Osteoblast (primary cell): Measurements from ENCODE around the gene MUC5B. TPM values are rescaled to one million over a fixed set of nuclear protein-coding genes. Genes with fewer than 3 reads are reported as not detected.

Source experiments
- DNase-seq: peaks from one replicate; pipeline ENCODE4 v3.0.0; 2011; ENCODE audit warnings: low spot score, mixed read lengths; ENCODE audit not compliant: insufficient read length; ENCODE audit errors: missing footprints
- H2AFZ ChIP-seq: 2 replicates; pipeline ENCODE4 v1.6.0; 2011; ENCODE audit warnings: mild to moderate bottlenecking, low read length
- H3K27ac ChIP-seq: 2 replicates; pipeline ENCODE4 v1.5.1; 2011; ENCODE audit warnings: mild to moderate bottlenecking, low read depth, low read length, moderate library complexity
- H3K27me3 ChIP-seq: 2 replicates; pipeline ENCODE4 v1.6.0; 2012; ENCODE audit warnings: mild to moderate bottlenecking, control low read depth, inconsistent platforms, low read length, moderate library complexity; ENCODE audit not compliant: insufficient read depth
- H3K36me3 ChIP-seq: 2 replicates; pipeline ENCODE4 v1.5.1; 2011; ENCODE audit warnings: mild to moderate bottlenecking, low read length, control low read depth, moderate library complexity; ENCODE audit not compliant: insufficient read depth
- H3K4me1 ChIP-seq: 2 replicates; pipeline ENCODE4 v1.5.1; 2011; ENCODE audit warnings: mild to moderate bottlenecking, low read length, control low read depth, moderate library complexity; ENCODE audit not compliant: insufficient read depth
- H3K4me2 ChIP-seq: 2 replicates; pipeline ENCODE4 v1.6.0; 2011; ENCODE audit warnings: mild to moderate bottlenecking, low read length; ENCODE audit not compliant: insufficient read depth
- H3K4me3 ChIP-seq: fragments of 200-600 bp; sonication (generic); 3 replicates; pipeline ENCODE4 v1.5.1; 2012; ENCODE audit warnings: mild to moderate bottlenecking, low read length, inconsistent platforms; ENCODE audit not compliant: insufficient read depth
- H3K79me2 ChIP-seq: 2 replicates; pipeline ENCODE4 v1.6.0; 2012; ENCODE audit warnings: mild to moderate bottlenecking, low read length, control low read depth, inconsistent platforms; ENCODE audit not compliant: insufficient read depth
- H3K9me3 ChIP-seq: 2 replicates; pipeline ENCODE4 v1.5.1; 2011; ENCODE audit warnings: low read depth, low read length, control low read depth
- H4K20me1 ChIP-seq: 2 replicates; pipeline ENCODE4 v1.6.0; 2012; ENCODE audit warnings: mild to moderate bottlenecking, low read length, control low read depth; ENCODE audit not compliant: insufficient read depth
- total RNA-seq: library from RNA; depleted of rRNA; stranded (reverse); fragments of >200 nt; gene quantifications from 2 replicates; pipeline ENCODE4 v1.2.3, GENCODE V29; 2012
- TF ChIP-seq, protein P1 (sequence below): IDR thresholded peaks from 2 replicates; pipeline ENCODE4 v1.5.1; 2011; ENCODE audit warnings: mild to moderate bottlenecking, low read depth, low read length, moderate library complexity; ENCODE audit errors: extremely low read depth

Gene MUC5B
- total RNA-seq, 1 donor, result not detected

DNA sequence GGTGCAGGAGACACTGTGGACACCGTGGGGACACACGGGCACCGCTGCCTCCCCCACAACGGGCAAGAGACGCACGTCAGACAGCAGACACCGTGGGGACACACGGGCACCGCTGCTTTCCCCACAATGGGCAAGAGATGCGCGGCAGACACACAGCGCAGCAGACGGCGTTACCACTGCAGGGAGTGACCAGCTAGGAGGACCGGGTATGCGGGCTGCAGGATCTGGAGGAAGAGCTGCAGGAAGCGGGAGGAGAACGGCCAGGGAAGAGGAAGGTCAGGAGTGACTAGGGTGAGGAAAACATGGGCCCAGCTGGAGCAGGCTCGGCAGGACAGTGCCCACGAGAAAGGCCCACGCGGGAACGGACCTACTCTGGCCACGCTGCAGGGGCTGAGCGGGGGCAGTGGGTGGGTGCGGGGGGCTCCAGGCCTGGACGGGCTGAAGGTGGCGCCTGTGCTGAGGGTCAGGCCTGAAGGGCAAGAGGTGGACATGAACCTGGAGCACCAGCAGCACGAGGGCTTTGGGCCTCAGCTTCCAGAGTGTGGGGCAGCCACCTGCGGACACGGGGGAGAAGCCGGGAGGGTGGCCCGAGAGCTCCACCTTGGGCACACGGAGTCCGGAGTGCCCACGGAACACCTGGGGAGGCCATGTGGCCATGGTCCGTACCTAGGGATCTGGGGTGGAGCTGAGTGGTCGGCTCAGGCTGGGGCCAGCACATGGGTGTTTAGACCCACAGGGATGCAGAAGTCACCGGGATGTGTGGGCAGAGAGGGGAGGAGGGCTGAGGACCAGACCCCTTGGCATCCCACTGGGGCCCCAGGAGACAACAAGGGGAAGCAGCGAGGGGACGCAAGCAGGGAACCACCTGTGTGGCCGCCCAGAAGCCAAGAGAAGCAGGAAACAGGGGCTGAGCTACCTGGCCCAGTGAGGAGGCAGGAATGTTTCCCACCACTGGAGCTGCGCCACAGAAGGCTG, 70.1 kb downstream of the MUC5B start:
- Histone ChIP-seq H3K4me1 (no peaks in the 10 kb centered on the region), H3K27me3 (no peaks in the 10 kb centered on the region), H4K20me1 (peaks cover 50% of the 10 kb centered on the region), H2AFZ (no peak overlapping the region), H3K79me2 (peaks cover 76% of the 10 kb centered on the region), H3K4me2 (no peak overlapping the region), H3K36me3 (peaks cover 35% of the 10 kb centered on the region), H3K4me3 (no peak overlapping the region), H3K9me3 (no peaks in the 10 kb centered on the region), H3K27ac (no peak overlapping the region)
- no peak for DNase-seq
- TF ChIP-seq, protein P1, sequence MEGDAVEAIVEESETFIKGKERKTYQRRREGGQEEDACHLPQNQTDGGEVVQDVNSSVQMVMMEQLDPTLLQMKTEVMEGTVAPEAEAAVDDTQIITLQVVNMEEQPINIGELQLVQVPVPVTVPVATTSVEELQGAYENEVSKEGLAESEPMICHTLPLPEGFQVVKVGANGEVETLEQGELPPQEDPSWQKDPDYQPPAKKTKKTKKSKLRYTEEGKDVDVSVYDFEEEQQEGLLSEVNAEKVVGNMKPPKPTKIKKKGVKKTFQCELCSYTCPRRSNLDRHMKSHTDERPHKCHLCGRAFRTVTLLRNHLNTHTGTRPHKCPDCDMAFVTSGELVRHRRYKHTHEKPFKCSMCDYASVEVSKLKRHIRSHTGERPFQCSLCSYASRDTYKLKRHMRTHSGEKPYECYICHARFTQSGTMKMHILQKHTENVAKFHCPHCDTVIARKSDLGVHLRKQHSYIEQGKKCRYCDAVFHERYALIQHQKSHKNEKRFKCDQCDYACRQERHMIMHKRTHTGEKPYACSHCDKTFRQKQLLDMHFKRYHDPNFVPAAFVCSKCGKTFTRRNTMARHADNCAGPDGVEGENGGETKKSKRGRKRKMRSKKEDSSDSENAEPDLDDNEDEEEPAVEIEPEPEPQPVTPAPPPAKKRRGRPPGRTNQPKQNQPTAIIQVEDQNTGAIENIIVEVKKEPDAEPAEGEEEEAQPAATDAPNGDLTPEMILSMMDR, result no peak

DNA sequence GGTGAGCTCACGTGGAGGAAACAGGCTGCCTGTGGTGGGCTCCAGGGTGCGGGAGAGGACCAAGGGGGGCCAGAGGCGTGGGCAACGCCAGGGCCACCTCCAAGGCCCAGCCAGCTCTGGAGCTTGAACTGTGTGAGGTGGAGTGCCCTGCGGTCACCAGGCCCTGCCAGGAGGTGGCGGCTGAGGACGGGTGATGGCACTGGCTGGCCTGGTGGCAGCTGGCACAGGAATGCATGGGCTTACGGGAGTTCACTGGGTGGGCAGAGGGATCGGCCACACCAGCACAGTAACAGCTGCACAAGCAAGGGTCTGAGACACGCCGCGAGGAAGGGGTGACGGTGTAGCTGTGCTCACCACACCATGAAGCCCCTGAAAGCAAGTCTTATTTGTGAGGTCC, 70.8 kb downstream of the MUC5B start:
- H3K27me3 ChIP-seq, result no peaks in the 10 kb centered on the region
- peaks cover 57% of the 10 kb centered on the region for H4K20me1 ChIP-seq
- peak; percentile 80 for DNase-seq
- H3K9me3 ChIP-seq, result no peaks in the 10 kb centered on the region
- no peak overlapping the region for H3K4me3 ChIP-seq
- H3K79me2 ChIP-seq, result peaks cover 77% of the 10 kb centered on the region
- no peak overlapping the region for H3K27ac ChIP-seq
- H3K36me3 ChIP-seq, result peaks cover 33% of the 10 kb centered on the region
- TF ChIP-seq, protein P1, result peak; percentile 27
- no peaks in the 10 kb centered on the region for H3K4me1 ChIP-seq
- H3K4me2 ChIP-seq, result no peak overlapping the region
- no peak overlapping the region for H2AFZ ChIP-seq

DNA sequence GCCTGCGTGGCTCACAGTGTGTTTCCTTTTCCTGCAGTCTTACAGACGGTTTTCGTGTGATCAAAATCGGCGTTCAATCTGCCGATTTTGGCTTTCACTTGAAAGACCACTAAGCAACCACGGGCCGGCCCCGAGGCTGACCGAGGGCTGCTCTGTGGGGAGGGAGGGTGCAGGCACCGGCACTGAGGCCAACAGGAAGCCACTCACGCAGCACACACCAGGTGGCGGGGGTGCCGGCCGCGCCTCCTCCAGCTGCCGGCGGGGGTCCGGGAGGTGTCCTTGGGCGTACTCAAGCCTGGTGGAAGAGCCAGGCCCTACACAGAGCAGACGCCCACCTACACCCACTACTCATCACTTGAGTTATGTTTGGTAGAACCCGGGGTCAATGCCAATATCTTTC, 72.2 kb downstream of the MUC5B start:
- Histone ChIP-seq H4K20me1 (peaks cover 64% of the 10 kb centered on the region), H3K4me2 (no peak overlapping the region), H3K4me1 (peaks cover 7% of the 10 kb centered on the region), H3K27me3 (no peaks in the 10 kb centered on the region), H3K36me3 (peaks cover 26% of the 10 kb centered on the region), H2AFZ (no peak overlapping the region), H3K9me3 (no peaks in the 10 kb centered on the region), H3K4me3 (no peak overlapping the region), H3K27ac (no peak overlapping the region), H3K79me2 (peaks cover 81% of the 10 kb centered on the region)
- peak; percentile 35 for DNase-seq
- TF ChIP-seq, protein P1, result no peak

DNA sequence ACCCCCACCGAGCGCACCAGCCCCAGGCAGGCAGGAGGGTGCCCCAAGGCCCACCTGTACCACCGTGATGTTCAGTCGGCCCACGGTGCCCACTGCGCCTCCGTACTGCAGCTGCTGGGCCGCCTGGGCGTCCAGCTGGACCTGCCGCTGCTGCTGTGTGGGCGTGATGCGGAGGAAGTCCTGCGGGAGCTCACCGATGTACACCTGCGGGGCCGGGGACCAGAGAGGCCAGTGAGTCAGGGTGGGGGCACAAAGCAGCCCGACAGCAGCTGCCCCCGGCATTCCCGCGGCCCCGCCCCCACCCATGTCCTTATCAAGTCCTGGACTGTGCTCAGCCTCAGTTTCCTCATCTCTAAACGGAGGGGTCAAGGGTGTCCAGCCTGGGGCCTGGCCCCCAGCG, 72.7 kb downstream of the MUC5B start:
- no peak overlapping the region for H2AFZ ChIP-seq
- H3K27me3 ChIP-seq, result no peaks in the 10 kb centered on the region
- H3K4me3 ChIP-seq, result no peak overlapping the region
- TF ChIP-seq, protein P1, result no peak
- H3K4me2 ChIP-seq, result no peak overlapping the region
- H3K9me3 ChIP-seq, result no peaks in the 10 kb centered on the region
- peaks cover 7% of the 10 kb centered on the region for H3K4me1 ChIP-seq
- no peak overlapping the region for H3K27ac ChIP-seq
- H3K36me3 ChIP-seq, result peaks cover 25% of the 10 kb centered on the region
- peaks cover 68% of the 10 kb centered on the region for H4K20me1 ChIP-seq
- H3K79me2 ChIP-seq, result peaks cover 81% of the 10 kb centered on the region
- DNase-seq, result peak; percentile 61
